Parathyroid adenoma (tissue), 2 donors: ENCODE results near the gene TJP1.

Experiments used
- H2AFZ ChIP-seq: fragments of 300-600 bp; sonication (generic); one replicate; pipeline ENCODE4 v1.7.0; 2017; ENCODE audit warnings: antibody characterized with exemption, mild to moderate bottlenecking
- H3K27ac ChIP-seq: fragments of 300-600 bp; sonication (generic); one replicate; pipeline ENCODE4 v1.7.0; 2017
- H3K27me3 ChIP-seq: fragments of 300-600 bp; sonication (generic); one replicate; pipeline ENCODE4 v1.7.0; 2017; ENCODE audit warnings: low read length; ENCODE audit not compliant: control insufficient read depth, insufficient read depth
- H3K36me3 ChIP-seq: fragments of 300-600 bp; sonication (generic); one replicate; pipeline ENCODE4 v1.7.0; 2017; ENCODE audit warnings: low read length; ENCODE audit not compliant: control insufficient read depth, insufficient read depth
- H3K4me1 ChIP-seq: fragments of 300-600 bp; sonication (generic); one replicate; pipeline ENCODE4 v1.7.0; 2017; ENCODE audit warnings: control low read depth
- H3K4me2 ChIP-seq: fragments of 300-600 bp; sonication (generic); one replicate; pipeline ENCODE4 v1.7.0; 2017; ENCODE audit warnings: low read length
- H3K4me3 ChIP-seq: fragments of 300-600 bp; sonication (generic); one replicate; pipeline ENCODE4 v1.7.0; 2017; ENCODE audit warnings: low read depth, low read length
- H3K79me2 ChIP-seq: fragments of 300-600 bp; sonication (generic); one replicate; pipeline ENCODE4 v1.7.0; 2017; ENCODE audit warnings: control low read depth
- H3K9ac ChIP-seq: fragments of 300-600 bp; sonication (generic); one replicate; pipeline ENCODE4 v1.7.0; 2017; ENCODE audit warnings: mild to moderate bottlenecking
- H3K9me3 ChIP-seq: fragments of 300-600 bp; sonication (generic); one replicate; pipeline ENCODE4 v1.7.0; 2017; ENCODE audit warnings: low read length; ENCODE audit not compliant: control insufficient read depth
- TF ChIP-seq, protein P1 (sequence below): fragments of 300-600 bp; sonication (generic); IDR thresholded peaks from one replicate; pipeline ENCODE4 v1.7.0; 2017; ENCODE audit warnings: antibody characterized with exemption, mild to moderate bottlenecking
- donor health status: primary hyperparathyroidism.

Gene TJP1

DNA sequence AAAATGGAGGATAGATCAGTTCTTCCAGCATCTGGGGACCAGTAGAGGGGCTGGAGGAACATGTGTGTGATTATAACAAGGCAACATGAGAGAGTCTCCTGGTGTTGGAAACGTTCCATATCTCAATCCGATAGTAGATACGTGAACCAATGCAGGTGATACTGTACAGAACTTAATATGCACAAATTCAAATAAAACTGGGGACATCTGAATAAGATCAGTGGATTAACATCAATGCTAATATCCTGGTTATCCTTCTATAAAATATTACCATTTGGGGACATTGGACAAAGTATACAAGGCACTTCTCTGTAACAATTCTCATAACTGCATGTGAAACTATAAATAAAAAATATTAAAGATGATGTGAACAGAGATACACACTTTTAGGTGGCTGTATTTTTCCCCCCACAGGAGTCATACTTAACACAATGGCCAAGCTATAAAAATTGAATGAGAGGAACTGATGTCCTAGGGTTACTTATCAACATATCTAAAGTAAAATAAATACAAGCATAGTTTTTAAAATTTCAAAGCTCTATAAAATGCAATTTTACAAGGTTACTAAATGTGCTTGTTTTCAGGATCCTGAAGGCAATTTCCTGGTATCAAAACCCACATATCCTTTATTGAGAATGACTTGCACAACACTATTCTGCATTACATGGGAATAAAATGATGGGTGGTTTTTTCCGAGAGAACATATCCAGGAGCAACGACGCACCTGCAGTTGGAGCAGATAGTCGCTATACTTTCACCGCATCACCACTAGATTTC lies 31.1 kb upstream of the TJP1 start:
- Histone ChIP-seq H2AFZ (no peak overlapping the region), H3K9me3 (no peaks in the 10 kb centered on the region), H3K4me2 (no peak overlapping the region), H3K9ac (no peak overlapping the region), H3K27ac (no peak overlapping the region), H3K4me1 (no peaks in the 10 kb centered on the region), H3K27me3 (no peaks in the 10 kb centered on the region), H3K4me3 (no peak overlapping the region), H3K79me2 (no peaks in the 10 kb centered on the region), H3K36me3 (no peaks in the 10 kb centered on the region)
- TF ChIP-seq, protein P1, sequence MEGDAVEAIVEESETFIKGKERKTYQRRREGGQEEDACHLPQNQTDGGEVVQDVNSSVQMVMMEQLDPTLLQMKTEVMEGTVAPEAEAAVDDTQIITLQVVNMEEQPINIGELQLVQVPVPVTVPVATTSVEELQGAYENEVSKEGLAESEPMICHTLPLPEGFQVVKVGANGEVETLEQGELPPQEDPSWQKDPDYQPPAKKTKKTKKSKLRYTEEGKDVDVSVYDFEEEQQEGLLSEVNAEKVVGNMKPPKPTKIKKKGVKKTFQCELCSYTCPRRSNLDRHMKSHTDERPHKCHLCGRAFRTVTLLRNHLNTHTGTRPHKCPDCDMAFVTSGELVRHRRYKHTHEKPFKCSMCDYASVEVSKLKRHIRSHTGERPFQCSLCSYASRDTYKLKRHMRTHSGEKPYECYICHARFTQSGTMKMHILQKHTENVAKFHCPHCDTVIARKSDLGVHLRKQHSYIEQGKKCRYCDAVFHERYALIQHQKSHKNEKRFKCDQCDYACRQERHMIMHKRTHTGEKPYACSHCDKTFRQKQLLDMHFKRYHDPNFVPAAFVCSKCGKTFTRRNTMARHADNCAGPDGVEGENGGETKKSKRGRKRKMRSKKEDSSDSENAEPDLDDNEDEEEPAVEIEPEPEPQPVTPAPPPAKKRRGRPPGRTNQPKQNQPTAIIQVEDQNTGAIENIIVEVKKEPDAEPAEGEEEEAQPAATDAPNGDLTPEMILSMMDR, result no peak

DNA sequence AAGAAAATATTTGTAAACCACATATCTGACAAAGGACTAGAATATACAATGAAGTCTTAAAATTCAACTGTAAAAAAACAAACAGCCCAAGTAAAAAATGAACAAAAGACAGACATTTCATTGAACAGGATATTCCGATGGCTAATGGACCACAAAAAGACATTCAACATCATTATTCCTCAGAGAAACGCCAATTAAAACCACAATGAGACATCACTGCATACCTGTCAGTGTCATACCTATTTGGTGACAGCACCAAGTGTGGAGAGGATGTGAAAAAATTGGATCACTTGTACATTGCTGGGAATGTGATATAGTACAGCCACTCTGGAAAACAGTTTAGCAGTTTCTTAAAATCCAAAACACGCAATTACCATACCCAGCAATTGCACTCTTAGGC lies 29.9 kb upstream of the TJP1 start:
- H3K4me3 ChIP-seq, result no peak overlapping the region
- no peaks in the 10 kb centered on the region for H3K27me3 ChIP-seq
- no peak overlapping the region for H3K9ac ChIP-seq
- H3K4me1 ChIP-seq, result no peaks in the 10 kb centered on the region
- no peaks in the 10 kb centered on the region for H3K36me3 ChIP-seq
- H3K4me2 ChIP-seq, result no peak overlapping the region
- TF ChIP-seq, protein P1, result no peak
- no peaks in the 10 kb centered on the region for H3K9me3 ChIP-seq
- no peak overlapping the region for H2AFZ ChIP-seq
- H3K27ac ChIP-seq, result no peak overlapping the region
- no peaks in the 10 kb centered on the region for H3K79me2 ChIP-seq

DNA sequence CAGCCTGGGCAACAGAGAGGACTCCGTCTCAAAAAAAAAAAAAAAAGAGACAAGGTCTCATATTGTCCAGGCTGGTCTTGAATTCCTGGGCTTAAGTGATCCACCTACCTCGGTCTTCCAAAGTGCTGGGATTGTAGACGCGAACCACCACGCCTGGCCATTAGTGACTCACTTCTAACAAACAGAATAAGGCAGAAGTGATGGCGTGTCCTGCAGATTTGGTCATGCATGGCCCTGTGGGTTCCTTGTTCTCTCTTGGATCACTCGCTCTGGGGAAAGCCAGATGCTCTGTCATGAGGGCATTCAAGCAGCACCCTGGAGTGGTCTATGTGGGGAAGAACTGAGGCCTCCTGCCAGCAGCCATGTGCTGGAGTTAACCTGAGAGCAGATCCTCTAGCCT lies 27.4 kb upstream of the TJP1 start:
- Histone ChIP-seq H3K36me3 (no peaks in the 10 kb centered on the region), H3K4me3 (no peak overlapping the region), H3K9me3 (no peaks in the 10 kb centered on the region), H3K9ac (no peak overlapping the region), H3K79me2 (no peaks in the 10 kb centered on the region), H3K4me1 (no peaks in the 10 kb centered on the region), H3K27ac (no peak overlapping the region), H2AFZ (no peak overlapping the region), H3K4me2 (no peak overlapping the region), H3K27me3 (no peaks in the 10 kb centered on the region)
- TF ChIP-seq, protein P1, result no peak

DNA sequence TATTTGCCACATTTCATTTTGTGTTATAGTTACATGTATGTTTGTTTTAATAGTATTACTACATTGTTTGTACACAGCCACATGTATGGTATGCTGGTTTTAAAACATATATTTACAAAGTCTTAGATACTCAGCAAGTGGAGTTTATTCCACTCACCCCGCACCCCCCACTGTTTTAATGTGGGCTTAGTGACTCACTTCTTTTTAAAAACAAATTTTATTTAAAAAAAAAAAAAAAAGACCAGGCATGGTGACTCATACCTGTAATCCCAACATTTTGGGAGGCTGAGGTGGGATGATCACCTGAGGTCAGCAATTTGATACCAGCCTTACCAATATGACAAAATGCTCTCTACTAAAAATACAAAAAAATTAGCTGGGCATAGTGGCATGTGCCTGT lies 26.9 kb upstream of the TJP1 start:
- H3K9ac ChIP-seq, result no peak overlapping the region
- no peak overlapping the region for H2AFZ ChIP-seq
- no peak overlapping the region for H3K4me2 ChIP-seq
- TF ChIP-seq, protein P1, result no peak
- no peaks in the 10 kb centered on the region for H3K9me3 ChIP-seq
- no peak overlapping the region for H3K4me3 ChIP-seq
- no peaks in the 10 kb centered on the region for H3K36me3 ChIP-seq
- no peaks in the 10 kb centered on the region for H3K79me2 ChIP-seq
- H3K27ac ChIP-seq, result no peak overlapping the region
- H3K27me3 ChIP-seq, result no peaks in the 10 kb centered on the region
- H3K4me1 ChIP-seq, result no peaks in the 10 kb centered on the region
